T-helper 17 cell (primary cell): ENCODE data around the gene ATAD3B. TPM values are rescaled to one million over a fixed set of nuclear protein-coding genes. Genes with fewer than 3 reads are reported as not detected.
"Not testable (repeated sequence)": the region's sequence is repeated elsewhere in the genome, so short reads cannot be mapped to it uniquely, and the experiment has no call there.

Experiments used
- ATAC-seq: fragments of 150-1000 bp; cut with Tn5 transposase; 2 replicates; pipeline ENCODE4 v1.10.0; 2021; ENCODE audit warnings: mild to moderate bottlenecking, moderate library complexity
- DNase-seq, 3 donors: peaks; one replicate each; pipeline versions ENCODE4 v3.0.0 to v3.0.0-alpha.2; 2020 to 2021
- H3K9me3 ChIP-seq: one replicate; pipeline ENCODE4 v1.7.0; 2013; ENCODE audit warnings: low read length, mild to moderate bottlenecking; ENCODE audit not compliant: control insufficient read depth, poor library complexity, severe bottlenecking
- H3K27ac Mint-ChIP-seq: one replicate; pipeline ENCODE4 v1.8.0; 2022; ENCODE audit warnings: mild to moderate bottlenecking, moderate library complexity, mixed read lengths
- H3K27me3 Mint-ChIP-seq: one replicate; pipeline ENCODE4 v1.8.0; 2022; ENCODE audit warnings: mixed read lengths
- H3K36me3 Mint-ChIP-seq: one replicate; pipeline ENCODE4 v1.8.0; 2022; ENCODE audit warnings: low read depth, mixed read lengths
- H3K4me1 Mint-ChIP-seq: one replicate; pipeline ENCODE4 v1.8.0; 2022; ENCODE audit warnings: mild to moderate bottlenecking, mixed read lengths
- H3K4me3 Mint-ChIP-seq: one replicate; pipeline ENCODE4 v1.8.0; 2022; ENCODE audit warnings: mild to moderate bottlenecking, moderate library complexity, mixed read lengths
- total RNA-seq, 4 donors: library from RNA in 2 of 4; stranded (reverse) in 2 of 4; gene quantifications; one replicate each; pipeline ENCODE4 v1.2.3 and lab custom pipeline; 2022 to 2026

ATAD3B gene
- total RNA-seq, 2 donors from 2014 or later = 41.7 to 45.1 TPM

DNA sequence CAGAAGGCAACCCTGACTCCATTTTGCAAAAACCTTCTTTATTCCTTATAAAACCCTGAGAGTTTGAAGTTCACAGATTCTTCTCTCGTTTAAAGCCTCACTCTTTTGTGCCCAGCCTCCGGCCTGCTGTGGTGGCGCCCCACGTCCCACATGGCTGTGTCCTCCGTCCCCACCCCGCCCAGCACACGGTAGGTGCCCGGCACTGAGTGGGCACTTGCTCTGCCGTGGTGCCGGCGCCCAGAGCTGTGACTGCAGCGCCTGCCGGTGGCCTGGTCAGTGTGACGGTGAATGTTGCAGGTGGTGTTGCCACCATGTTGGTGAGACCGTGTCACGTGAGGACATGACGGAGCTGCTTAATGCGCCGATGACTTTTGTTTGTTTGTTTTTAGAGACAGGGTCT lies 49.8 kb downstream of the ATAD3B start:
- DNase-seq (no peak), ATAC-seq (no peak)
- no peaks in the 10 kb centered on the region for H3K9me3 ChIP-seq
- Mint-ChIP-seq H3K36me3 (no peaks in the 10 kb centered on the region), H3K4me3 (no peak overlapping the region), H3K27ac (no peak overlapping the region), H3K4me1 (no peaks in the 10 kb centered on the region), H3K27me3 (no peaks in the 10 kb centered on the region)

DNA sequence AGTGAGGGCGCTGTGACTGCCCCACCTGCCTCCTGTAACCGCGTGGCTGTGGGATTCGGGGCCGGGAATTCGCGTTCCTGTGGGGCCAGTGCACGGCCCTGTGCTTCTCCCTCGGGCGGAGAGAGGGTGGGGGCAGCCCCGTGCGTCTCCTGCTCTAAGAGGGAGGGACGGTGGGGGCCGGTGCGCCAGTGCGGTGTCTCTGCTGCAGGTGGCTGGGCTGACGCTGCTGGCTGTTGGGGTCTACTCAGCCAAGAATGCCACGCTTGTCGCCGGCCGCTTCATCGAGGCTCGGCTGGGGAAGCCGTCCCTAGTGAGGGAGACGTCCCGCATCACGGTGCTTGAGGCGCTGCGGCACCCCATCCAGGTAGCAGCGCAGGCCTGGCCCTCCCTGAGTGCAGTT lies 51.0 kb downstream of the ATAD3B start:
- H3K36me3 Mint-ChIP-seq, H3K4me3 Mint-ChIP-seq, ATAC-seq, H3K4me1 Mint-ChIP-seq, H3K27ac Mint-ChIP-seq, DNase-seq, H3K9me3 ChIP-seq, H3K27me3 Mint-ChIP-seq: not testable (repeated sequence)

DNA sequence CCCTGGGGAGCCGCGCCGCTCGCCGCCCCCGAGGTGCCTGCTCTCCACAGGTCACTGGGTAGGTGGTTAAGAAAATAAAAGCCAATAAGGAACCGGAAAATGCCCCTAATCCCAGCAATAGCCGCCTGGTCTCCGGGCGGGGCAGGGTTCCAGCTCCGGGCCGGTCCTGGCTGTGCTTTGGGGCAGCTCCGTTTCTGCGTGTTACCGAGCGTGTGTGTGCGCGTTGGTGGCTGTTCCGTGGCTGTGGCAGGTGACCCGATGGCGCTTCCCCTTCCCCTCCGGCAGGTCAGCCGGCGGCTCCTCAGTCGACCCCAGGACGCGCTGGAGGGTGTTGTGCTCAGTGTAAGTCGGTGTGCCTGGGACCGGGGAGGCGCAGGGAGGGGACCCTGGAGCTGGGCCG lies 51.7 kb downstream of the ATAD3B start:
- ATAC-seq, DNase-seq, H3K9me3 ChIP-seq, H3K36me3 Mint-ChIP-seq, H3K4me3 Mint-ChIP-seq, H3K27me3 Mint-ChIP-seq, H3K4me1 Mint-ChIP-seq, H3K27ac Mint-ChIP-seq: not testable (repeated sequence)

DNA sequence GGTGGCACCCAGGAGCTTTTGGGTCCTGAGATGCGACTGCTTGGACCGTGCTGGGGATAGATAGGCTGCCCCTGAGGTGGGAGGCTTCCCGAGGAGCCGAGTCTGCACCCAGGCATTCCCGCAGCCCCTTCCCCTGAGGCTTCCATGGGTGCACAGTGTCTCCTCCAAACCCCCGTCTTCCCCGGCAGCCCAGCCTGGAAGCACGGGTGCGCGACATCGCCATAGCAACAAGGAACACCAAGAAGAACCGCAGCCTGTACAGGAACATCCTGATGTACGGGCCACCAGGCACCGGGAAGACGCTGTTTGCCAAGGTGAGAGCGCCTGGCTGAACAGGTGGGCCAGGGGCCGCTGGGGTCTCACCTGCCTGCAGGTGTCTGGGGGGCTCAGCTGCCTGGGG lies 52.1 kb downstream of the ATAD3B start:
- H3K9me3 ChIP-seq, ATAC-seq, DNase-seq: not testable (repeated sequence)

DNA sequence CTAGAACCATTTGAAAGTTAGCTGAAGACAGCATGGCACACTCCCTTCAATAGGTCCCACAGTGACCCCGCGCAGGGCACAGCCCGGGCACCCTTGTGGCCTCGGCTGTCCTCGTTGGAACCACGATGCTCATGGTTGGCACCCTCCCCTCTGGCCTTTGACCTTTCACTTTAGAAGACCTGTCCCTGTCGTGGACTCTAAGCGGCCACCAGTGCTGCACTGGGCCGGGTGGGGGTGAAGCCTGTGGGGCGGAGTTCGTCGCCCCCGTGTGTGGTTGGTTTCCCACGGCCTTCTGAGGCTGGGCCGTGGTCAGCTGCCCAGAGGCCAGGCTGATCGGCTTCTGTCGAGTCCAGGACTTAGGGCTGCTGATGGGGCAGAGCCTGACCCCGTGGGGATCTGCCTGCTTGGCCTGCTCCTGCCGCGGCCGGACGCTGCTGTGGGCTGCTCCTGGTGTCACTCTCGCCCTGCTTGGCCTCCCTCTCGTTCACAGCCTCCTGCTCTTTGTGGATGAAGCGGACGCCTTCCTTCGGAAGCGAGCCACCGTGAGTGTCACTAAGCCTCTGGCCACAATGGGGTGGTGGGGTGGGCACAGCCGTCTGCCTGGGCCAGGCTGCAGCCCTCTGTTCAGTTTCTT lies 53.3 kb downstream of the ATAD3B start:
- not testable (repeated sequence) for H3K4me3 Mint-ChIP-seq, H3K9me3 ChIP-seq, H3K27me3 Mint-ChIP-seq, DNase-seq, H3K27ac Mint-ChIP-seq, ATAC-seq, H3K4me1 Mint-ChIP-seq, H3K36me3 Mint-ChIP-seq

More for the DNA sequence above, 52.1 kb downstream of the ATAD3B start:
- not testable (repeated sequence) for H3K4me3 Mint-ChIP-seq, H3K4me1 Mint-ChIP-seq, H3K36me3 Mint-ChIP-seq, H3K27ac Mint-ChIP-seq, H3K27me3 Mint-ChIP-seq

DNA sequence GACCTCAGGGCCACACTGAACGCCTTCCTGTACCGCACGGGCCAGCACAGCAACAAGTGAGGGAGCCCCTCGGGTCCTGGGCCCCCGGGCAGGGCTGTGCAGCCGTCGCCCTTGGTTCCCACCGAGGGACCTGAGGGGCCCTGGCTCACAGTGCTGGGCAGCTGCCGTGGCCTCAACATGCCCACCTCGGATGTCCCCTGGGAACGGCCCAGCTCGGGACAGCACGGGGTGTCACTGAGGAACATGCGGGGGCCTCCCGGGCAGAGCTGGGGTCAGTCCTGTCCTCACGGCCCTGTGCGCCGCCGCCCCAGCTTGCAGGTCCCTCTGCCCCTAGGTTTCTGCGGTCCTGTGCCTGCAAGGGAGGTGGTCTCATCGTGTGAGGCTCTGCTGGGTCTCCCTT lies 54.9 kb downstream of the ATAD3B start:
- DNase-seq, H3K4me3 Mint-ChIP-seq, H3K27ac Mint-ChIP-seq, H3K27me3 Mint-ChIP-seq, H3K4me1 Mint-ChIP-seq, H3K9me3 ChIP-seq, H3K36me3 Mint-ChIP-seq, ATAC-seq: not testable (repeated sequence)

DNA sequence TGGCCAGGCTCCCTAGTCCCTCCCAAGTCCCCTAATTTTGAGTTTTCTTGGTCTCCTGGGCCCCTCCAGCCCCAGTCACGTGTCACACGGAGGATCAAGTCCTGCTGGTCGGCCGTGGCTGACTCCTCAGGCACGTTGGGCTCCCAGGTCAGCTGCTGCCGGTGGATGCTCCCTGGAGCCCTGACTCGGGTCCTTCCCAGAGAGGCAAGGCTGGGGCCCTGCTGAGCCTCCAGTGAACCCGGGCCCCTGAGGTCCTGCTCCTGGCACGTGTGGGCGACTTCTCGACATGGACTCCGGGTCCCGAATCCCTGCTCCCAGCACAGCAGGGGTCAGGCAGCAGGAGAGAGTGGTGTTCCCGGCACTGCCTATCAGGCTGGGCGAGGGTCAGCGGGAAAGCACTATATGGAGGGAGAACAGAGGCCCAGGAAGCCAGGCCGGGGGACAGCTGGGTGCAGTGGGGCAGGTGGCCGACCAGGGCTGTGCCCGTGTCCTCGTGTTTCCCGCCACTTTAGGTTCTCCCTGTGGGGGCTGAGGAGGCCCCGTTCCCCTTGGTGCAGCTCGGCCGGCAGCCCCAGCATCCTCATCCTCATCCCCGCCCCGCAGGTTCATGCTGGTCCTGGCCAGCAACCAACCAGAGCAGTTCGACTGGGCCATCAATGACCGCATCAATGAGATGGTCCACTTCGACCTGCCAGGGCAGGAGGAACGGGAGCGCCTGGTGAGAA lies 55.7 kb downstream of the ATAD3B start:
- no peaks in the 10 kb centered on the region for H3K27me3 Mint-ChIP-seq
- H3K36me3 Mint-ChIP-seq = no peaks in the 10 kb centered on the region
- H3K4me3 Mint-ChIP-seq = no peak overlapping the region
- DNase-seq = no peak
- no peaks in the 10 kb centered on the region for H3K4me1 Mint-ChIP-seq
- no peak for ATAC-seq
- no peaks in the 10 kb centered on the region for H3K9me3 ChIP-seq
- no peak overlapping the region for H3K27ac Mint-ChIP-seq

DNA sequence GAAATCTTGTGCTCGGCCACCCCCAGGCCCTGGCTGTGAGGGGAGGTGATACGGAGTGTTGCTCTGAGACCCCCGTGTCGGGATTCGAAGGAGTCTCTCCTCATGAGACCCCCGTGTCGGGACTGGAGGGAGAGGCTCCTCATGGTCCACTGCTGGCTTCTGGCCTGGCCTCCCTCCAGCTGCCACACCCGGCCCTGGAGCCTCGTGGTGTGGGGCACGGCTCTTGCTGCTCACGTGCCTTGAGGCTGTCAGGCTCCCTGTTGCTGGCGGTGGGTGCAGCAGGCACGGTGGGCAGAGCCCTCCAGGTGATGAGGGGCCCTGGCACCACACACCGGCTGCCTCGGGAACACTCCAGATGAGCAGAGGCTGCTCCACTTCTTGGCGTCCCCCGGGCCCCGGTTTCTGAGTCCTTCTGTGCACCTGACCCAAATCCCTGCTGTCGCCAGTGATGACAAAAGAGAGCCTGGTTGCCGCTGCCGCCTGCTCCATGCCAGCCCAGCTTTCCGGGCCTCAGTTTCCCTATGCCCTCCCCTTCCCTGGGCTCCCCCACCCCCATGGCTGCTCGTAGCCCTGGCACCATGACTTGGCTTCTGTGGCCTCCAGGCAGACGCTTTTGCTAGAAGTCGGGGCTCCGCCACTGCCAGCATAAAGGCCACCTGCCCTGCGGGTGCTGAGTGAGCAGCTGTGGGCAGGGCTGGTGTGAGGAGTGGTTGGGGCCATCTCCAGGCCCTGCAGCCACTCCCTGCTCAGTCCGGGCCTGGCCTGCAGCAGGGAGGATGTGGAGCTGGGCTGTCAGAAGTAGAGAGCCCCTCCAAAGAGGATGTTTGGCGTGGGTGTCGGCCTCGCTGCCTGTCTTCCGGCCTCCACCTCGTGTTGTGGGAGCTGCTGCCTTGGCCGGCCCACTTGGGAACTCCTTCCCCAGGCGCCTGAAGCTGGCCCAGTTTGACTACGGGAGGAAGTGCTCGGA lies 57.0 kb downstream of the ATAD3B start:
- no peak overlapping the region for H3K27ac Mint-ChIP-seq
- DNase-seq = no peak
- H3K9me3 ChIP-seq = no peaks in the 10 kb centered on the region
- no peaks in the 10 kb centered on the region for H3K36me3 Mint-ChIP-seq
- no peaks in the 10 kb centered on the region for H3K27me3 Mint-ChIP-seq
- H3K4me1 Mint-ChIP-seq = no peaks in the 10 kb centered on the region
- no peak for ATAC-seq
- H3K4me3 Mint-ChIP-seq = no peak overlapping the region

DNA sequence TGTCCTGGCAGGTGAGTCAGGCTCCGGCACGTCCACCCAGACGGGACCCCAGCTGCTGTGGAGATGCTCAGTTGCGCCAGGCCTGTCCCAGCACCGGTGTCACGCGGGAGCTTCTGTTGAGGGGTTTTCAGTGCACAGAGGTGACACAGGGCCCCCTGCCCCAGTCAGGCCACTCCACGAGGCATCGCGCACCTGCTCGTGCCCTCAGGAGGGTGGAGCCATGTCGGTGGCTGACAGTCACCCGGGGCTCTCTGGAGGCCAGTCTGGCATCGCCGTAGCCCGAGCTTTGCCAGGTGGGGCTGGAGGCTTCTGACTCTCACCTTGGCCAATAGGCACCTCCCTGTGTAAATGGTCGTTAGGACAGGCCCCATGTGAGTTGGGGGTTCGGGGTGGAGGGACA lies 57.8 kb downstream of the ATAD3B start:
- H3K9me3 ChIP-seq = no peaks in the 10 kb centered on the region
- DNase-seq (no peak), ATAC-seq (no peak)
- H3K4me1 Mint-ChIP-seq = no peaks in the 10 kb centered on the region
- H3K4me3 Mint-ChIP-seq = no peak overlapping the region
- no peak overlapping the region for H3K27ac Mint-ChIP-seq
- no peaks in the 10 kb centered on the region for H3K36me3 Mint-ChIP-seq
- H3K27me3 Mint-ChIP-seq = no peaks in the 10 kb centered on the region

DNA sequence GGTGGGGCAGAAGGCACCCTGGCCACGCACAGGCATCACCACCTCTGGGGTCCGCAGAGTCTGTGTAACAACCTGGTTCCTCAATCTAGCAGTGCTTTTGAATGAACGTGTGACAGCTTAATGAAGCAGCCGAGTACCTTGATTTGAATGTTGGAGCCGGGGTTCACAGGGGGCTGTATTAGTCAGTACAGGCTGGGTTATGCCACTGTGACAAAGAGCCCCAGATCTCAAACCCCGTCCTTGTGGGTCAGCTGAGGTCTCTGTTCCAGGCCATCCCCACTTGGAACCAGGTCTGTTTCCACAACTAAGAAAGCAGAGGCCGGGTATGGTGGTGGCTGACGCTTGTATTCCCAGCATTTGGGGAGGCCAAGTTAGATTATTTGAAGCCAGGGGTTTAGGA lies 58.4 kb downstream of the ATAD3B start:
- Mint-ChIP-seq H3K4me3 (no peak overlapping the region), H3K27me3 (no peaks in the 10 kb centered on the region), H3K36me3 (no peaks in the 10 kb centered on the region), H3K4me1 (no peaks in the 10 kb centered on the region), H3K27ac (no peak overlapping the region)
- no peak for ATAC-seq
- no peak for DNase-seq
- no peaks in the 10 kb centered on the region for H3K9me3 ChIP-seq

DNA sequence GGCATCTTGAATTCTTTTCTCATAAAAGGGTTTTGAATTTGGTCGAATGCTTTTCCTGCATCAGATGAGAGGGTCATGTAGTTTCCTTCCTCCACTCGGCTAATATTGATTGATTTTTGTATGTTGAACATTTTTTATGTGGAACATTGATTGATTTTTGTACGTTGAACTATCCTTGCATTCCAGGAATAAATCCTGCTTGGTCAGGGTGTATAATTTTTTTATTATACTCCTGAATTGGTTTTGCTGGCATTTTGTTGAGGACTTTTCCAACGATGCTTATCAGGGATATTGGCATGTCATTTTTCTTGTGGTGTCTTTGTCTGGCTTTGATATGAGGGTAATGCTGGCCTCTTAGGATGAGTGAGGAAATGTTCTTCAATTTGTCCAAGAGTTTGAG lies 60.4 kb downstream of the ATAD3B start:
- H3K9me3 ChIP-seq = no peaks in the 10 kb centered on the region
- no peaks in the 10 kb centered on the region for H3K36me3 Mint-ChIP-seq
- peaks cover 3% of the 10 kb centered on the region for H3K4me1 Mint-ChIP-seq
- DNase-seq (no peak), ATAC-seq (no peak)
- no peak overlapping the region for H3K4me3 Mint-ChIP-seq
- no peaks in the 10 kb centered on the region for H3K27me3 Mint-ChIP-seq
- no peak overlapping the region for H3K27ac Mint-ChIP-seq

DNA sequence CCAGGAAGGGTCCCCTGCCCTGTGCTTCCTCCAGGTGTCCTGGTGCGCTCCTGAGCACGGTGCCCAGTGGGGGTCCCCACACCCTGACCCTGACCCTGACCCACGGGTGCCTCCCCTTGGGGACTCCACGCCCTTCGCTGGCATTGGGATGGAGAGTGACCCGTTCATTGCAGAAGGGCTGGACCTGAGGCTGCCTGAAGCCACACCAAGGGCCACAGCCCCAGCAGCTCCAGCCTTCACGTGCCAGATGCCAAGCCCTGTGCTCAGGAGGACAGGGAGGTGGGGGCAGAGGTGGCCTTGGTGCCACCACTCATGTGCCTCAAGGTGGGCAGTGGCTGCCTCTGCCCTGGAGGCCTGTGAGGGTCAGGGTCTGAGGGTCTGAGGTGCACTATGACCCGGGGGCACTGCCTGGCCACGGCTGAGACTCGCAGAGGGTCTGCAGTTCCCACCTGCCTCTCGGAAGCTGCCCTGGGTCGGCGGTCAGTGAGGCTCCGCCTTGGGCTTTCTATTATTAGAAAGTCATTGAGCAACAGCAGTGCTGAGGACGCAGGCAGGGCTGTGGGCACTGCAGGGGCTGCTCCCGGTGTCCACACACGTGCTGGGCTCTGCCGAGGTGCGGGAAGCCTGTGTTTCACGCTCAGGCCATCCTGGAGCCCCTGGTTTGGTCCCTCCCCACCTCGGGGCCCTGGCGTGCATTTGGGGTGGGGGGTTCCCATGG lies 61.8 kb downstream of the ATAD3B start:
- H3K4me1 Mint-ChIP-seq, H3K36me3 Mint-ChIP-seq, H3K27me3 Mint-ChIP-seq, H3K4me3 Mint-ChIP-seq, H3K9me3 ChIP-seq, H3K27ac Mint-ChIP-seq, ATAC-seq, DNase-seq: not testable (repeated sequence)

DNA sequence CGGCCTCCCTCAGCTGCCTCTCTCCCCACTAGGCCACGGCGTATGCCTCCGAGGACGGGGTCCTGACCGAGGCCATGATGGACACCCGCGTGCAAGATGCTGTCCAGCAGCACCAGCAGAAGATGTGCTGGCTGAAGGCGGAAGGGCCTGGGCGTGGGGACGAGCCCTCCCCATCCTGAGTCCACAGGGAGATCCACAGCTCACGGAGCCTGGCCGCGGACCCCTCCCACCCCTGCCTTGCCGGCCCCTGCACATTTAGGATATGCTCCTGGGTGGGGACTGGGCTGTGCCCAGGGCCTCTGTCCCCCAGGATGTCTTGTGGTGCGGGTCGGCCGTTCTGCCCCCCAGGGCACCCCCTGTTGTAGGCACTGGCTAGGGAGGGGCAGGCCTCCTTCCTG lies 62.3 kb downstream of the ATAD3B start:
- DNase-seq, H3K36me3 Mint-ChIP-seq, H3K27me3 Mint-ChIP-seq: not testable (repeated sequence)

More for the DNA sequence above, 62.3 kb downstream of the ATAD3B start:
- H3K9me3 ChIP-seq, ATAC-seq, H3K4me3 Mint-ChIP-seq, H3K27ac Mint-ChIP-seq, H3K4me1 Mint-ChIP-seq: not testable (repeated sequence)
